Measurements from ENCODE around the gene MUC5AC.

MUC5AC gene

DNA sequence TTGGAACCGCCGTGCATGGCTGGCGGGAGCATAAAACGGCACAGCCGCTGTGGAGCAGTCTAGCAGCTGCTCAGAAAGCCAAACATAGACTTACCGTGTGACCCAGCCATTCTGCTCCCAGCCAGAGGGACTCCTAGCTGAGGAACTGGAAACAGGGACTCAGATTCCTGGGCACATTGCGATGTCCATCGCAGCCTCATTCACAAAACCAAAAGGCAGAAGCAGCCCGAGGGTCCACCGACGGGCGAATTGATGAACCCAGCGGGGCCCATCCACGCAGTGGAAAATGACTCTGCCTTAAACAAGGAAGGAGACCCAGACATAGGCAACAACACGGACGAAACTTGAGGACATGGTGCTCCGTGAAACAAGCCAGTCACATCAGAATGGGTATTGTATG lies 59.4 kb downstream of the MUC5AC start:
- DNase-seq, result no peak

GRCh38 chr11:1218256-1218787 lies 60.6 kb downstream of the MUC5AC start:
- DNase-seq, result no peak

- DNase-seq, result no peak
Observed at GRCh38 chr11:1218788-1219445, 61.2 kb downstream of the MUC5AC start.

- no peak for DNase-seq
Observed at GRCh38 chr11:1219446-1219833, 61.7 kb downstream of the MUC5AC start.

DNA sequence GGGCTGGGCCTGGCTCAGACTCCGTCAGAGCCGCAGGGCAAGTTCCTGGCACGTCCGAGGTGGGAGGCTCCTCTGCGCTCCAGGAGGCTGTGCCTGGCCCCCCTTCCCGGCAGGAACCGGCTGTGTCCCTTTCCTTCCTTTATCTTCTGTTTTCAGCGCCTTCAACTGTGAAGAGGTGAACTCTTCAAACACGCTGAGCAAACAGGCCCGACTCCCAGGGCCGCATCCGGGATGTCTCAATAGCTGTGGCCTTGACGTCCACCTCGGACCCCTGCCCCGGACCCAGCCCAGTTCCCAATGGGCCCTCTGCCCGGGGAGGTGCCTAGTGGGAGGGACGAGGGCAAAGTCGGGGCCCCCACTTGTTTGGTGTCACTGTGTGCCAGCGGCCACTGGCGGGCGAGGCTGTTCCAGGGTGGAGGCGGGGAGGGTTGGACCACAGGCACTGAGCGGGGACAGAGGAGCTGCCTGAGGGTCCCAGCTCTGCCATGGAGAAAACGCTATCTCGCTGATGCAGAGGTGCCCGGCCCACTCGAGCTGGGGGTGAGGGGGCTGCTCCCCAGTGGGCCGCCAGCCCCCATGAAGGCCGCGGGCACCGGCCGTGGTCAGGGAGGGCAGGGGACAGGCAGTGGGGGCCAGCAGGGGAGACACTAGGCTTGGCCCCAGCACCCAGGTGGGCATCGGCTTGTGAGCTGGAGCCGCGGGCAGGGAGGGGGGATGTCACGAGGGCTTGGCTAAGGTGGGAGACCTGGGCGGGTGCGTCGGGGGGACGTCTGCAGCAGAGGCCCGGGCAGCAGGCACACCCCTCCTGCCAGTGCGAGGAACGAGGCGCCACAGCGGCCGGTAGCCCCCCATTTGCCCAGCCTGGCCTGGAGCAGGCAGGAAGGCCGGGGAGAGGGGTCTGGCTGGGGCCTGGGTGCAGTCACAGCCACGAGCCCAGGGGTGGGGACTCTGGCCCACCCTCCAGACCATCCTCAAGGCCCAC lies 62.4 kb downstream of the MUC5AC start:
- DNase-seq, result no peak

DNA sequence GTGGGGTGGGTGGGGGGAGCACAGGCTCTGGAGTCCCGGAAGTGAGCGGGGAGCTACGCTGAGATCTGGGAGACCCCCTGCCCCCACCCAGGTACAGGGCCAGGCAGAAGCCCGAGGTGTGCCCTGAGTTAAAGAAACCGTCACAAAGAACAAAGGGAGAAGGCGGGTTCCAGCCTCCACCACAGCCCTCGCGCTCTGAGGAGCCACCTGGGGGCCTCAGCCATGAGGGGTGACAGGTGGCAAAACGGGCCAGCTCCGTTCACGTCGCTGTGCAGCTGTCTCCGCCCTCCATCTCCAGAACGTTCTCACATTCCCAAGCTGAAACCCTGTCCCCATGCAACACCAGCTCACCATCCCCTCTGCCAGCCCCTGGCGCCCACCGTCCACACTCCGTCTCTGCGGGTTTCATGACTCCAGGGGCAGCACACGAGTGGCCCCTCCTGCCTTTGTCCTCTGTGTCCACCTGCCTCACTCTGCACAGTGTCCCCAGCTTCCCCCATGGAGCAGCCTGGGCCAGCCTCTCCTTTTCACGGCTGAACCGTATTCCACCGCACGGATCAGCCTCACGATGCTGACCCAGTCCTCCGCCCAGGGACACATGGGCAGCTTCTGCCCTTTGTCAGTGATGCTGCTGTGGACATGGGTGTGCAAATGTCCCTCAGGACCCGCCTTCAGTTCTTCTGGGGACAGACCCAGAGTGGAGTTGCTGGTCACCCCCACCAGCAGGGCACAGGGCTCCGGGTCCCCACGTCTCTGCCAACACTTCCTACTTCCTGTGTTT lies 63.4 kb downstream of the MUC5AC start:
- DNase-seq, result no peak

- no peak for DNase-seq
Observed at GRCh38 chr11:1221848-1222311, 64.1 kb downstream of the MUC5AC start.

GRCh38 chr11:1222491-1223345 lies 65.0 kb downstream of the MUC5AC start, which contains the start of gene MUC5B:
Gene MUC5B (plus strand): TSS chr11:1223066. CDS start chr11:1223124, 58 bp downstream.
- no peak for DNase-seq

DNA sequence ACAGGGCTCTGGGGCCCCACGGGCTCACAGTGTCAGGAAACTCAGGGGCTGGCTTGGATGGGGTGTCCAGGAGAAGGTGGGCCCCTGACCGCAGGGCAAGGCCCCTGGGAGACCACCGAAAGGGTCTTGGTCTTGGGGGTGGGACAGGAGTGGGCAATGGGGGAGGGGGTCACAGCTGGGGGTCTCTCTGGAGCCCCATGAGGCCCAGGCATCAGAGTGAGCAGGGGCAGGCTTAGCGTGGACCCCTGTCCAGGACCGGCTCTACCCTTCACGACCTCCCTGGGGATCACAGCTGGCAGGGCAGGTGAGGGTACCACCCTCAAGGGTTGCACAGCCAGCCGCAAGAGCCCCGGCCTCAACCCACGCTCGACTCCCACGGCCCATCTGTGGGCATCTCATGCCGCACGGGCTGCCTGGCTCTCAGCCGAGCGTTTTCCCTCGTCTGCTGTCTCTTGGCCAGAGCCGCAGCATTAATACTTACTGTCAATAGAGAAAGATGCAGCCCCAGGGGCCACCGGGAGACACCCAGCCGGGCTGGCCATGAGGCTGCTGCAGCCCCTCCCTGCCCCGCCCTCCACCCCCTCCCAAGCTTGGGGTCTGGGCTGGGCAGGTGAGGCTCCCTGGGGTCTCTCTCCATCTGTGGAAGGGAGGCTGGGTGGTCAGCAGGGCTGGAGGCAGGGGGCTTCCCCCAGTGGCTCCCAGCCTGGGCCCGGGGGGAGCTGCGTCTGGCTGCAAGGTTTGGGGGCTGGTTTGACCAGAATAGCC lies 65.8 kb downstream of the MUC5AC start:
- DNase-seq, result no peak

GRCh38 chr11:1224111-1224490 lies 66.3 kb downstream of the MUC5AC start:
- no peak for DNase-seq

DNA sequence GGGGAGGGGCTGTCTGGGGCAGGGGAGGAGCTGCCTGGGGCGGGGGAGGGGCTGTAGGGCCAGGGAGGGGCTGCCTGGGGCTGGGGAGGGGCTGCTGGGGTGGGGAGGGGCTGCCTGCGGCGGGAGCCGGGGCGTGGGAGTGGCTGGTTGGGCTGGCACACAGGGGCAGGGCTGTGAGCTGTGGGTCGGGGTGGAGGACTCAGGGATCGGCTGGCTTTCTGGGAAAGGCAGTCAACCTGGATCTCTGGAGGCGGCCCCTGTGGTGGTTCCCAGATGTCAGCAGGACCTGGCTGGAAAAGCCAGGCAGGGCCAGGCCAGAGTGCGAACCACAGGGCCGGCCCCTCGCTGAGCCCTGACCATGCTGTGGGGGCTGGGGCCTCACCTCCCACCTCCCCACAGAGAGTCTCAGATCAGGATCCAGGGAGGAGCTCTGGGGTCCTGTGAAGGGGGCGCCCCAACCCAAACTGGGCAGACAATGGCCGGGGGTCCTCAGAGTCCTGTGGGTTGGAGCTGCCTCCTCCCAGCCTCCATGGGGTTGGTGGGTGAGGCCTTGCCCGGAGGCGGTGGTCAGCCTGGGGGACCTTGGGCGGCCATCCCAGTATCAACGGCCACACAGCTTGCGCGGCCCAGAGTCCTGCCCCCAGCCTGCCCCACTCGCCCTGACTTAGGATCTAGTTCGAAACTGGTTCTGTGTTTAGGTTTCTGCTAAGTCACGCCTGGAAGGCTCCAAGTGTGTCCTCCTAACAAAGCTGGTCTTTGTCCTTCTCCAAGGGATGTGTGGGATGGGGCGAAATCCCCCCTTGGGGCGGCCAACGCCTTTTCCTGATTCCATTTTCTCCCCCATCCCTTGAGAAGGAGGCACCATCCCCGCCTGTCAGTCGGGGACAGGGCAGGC lies 67.0 kb downstream of the MUC5AC start:
- no peak for DNase-seq

- DNase-seq, result no peak
Observed at GRCh38 chr11:1225386-1226225, 67.9 kb downstream of the MUC5AC start.

DNA sequence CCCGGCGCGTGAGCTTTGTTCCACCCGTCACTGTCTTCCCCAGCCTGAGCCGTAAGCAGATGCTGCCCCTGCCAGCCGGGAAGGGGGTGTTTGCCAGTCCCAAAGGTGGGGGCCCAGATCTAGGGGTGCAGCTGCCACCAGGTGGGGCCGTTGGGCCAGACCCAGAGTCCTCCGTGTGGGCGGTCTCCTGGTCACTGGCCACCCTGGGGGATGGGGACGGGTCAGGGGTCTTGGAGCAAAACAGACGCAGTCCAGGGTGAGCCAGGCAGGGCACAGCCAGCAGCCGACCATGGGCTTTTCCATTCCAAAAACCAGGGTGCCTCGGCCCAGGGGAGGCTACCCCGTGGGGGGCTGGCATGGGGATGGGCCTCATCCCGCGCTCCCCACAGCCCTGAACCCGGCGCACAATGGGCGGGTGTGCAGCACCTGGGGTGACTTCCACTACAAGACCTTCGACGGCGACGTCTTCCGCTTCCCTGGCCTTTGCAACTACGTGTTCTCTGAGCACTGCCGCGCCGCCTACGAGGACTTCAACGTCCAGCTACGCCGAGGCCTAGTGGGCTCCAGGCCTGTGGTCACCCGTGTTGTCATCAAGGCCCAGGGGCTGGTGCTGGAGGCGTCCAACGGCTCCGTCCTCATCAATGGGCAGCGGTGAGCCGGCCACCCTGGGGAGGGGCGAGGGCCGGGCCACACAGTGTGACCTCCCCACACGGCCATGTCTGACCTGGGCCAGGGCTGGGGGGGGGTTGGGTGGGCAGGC lies 68.7 kb downstream of the MUC5AC start:
- no peak for DNase-seq

- no peak for DNase-seq
Observed at GRCh38 chr11:1226986-1227550, 69.3 kb downstream of the MUC5AC start.

- no peak for DNase-seq
Observed at GRCh38 chr11:1227551-1228100, 69.9 kb downstream of the MUC5AC start.

GRCh38 chr11:1228101-1228821 lies 70.5 kb downstream of the MUC5AC start:
- no peak for DNase-seq

DNA sequence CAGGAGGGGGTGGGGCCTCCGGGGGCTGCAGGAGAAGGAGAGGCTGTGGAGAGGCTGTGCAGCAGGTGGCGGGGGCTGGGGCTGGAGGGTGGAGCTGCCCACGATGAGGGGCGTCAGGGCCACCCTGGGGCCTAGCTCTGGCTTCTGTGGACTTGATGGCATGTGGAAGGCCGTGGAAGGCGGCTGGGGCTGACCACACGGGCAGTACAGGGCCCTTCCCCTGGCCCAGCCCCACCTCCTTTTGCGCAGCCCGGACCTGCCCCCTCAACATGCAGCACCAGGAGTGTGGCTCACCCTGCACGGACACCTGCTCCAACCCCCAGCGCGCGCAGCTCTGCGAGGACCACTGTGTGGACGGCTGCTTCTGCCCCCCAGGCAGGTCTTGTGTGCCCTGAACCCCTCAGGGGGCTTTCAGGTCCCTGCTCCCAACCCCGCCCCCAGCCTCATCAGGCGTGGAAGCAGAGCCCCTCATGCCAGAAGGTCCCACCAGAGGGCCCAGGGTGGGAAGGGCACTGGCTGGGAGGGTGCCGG lies 71.2 kb downstream of the MUC5AC start:
- no peak for DNase-seq

Data from midbrain (tissue), 1 donor.